Stimulated activated CD4-positive, alpha-beta T cell treated with anti-CD3 and anti-CD28 coated beads, TNF-alpha, amount 100 ng/mL, for 1 hour (primary cell): Measurements from ENCODE around the gene CHN1.

Experiments used
- DNase-seq, 3 donors: peaks; one replicate each; pipeline ENCODE4 v3.0.0-alpha.2; 2020; ENCODE audit warnings: low read depth in 3 of 3, low spot score in 1 of 3

Gene CHN1

GRCh38 chr2:174771631-174772471, 233.3 kb downstream of the CHN1 start:
- DNase-seq = no peak

GRCh38 chr2:174771136-174771535, 234.0 kb downstream of the CHN1 start:
- DNase-seq = no peak

- no peak for DNase-seq
These were observed 236.6 kb downstream of the CHN1 start for GRCh38 chr2:174768557-174768956.

GRCh38 chr2:174766271-174766670, 238.9 kb downstream of the CHN1 start:
- DNase-seq = no peak

- DNase-seq = no peak
These were observed 239.6 kb downstream of the CHN1 start for GRCh38 chr2:174765576-174765975.

GRCh38 chr2:174764280-174765255, 240.6 kb downstream of the CHN1 start, which contains the start of gene CHRNA1:
CHRNA1 (minus strand) TSS chr2:174764472; CDS start chr2:174764394, 78 bp downstream.
- no peak for DNase-seq

GRCh38 chr2:174763780-174764179, 241.4 kb downstream of the CHN1 start:
- DNase-seq = no peak

- DNase-seq = no peak
These were observed 242.7 kb downstream of the CHN1 start for GRCh38 chr2:174762464-174762863.

- no peak for DNase-seq
These were observed 243.3 kb downstream of the CHN1 start for GRCh38 chr2:174761837-174762236.

GRCh38 chr2:174760845-174761473, 244.2 kb downstream of the CHN1 start:
- no peak for DNase-seq

GRCh38 chr2:174759381-174760065, 245.7 kb downstream of the CHN1 start:
- DNase-seq = no peak

GRCh38 chr2:174756743-174757142, 248.4 kb downstream of the CHN1 start:
- DNase-seq = no peak

- no peak for DNase-seq
These were observed 252.0 kb downstream of the CHN1 start for GRCh38 chr2:174753038-174753633.

GRCh38 chr2:174752403-174753037, 252.7 kb downstream of the CHN1 start:
- no peak for DNase-seq

- DNase-seq = peak in 1 of 3 donors; percentile 13
These were observed 254.2 kb downstream of the CHN1 start for GRCh38 chr2:174750923-174751441.

- no peak for DNase-seq
These were observed 255.4 kb downstream of the CHN1 start for GRCh38 chr2:174749793-174750192.

GRCh38 chr2:174748948-174749347, 256.2 kb downstream of the CHN1 start:
- DNase-seq = peak; percentile 38 to 53 (median 49)
